MM.1S (cell line): ENCODE data around the gene TMEM259.
A peak's percentile ranks its signal among the peaks of the same experiment; 100 is the strongest.

Source experiments
- DNase-seq: peaks from one replicate; pipeline ENCODE4 v3.0.0-alpha.2; 2015
- H2AFZ ChIP-seq: fragments of 300-600 bp; sonication (generic); 2 replicates; pipeline ENCODE4 v1.6.0; 2016; ENCODE audit warnings: antibody characterized with exemption, low read length
- H3F3A ChIP-seq: fragments of 300-600 bp; sonication (generic); 2 replicates; pipeline ENCODE4 v1.6.1; 2016; ENCODE audit warnings: mild to moderate bottlenecking, antibody characterized with exemption, low read length, moderate library complexity, mixed read lengths; ENCODE audit not compliant: insufficient read depth
- H3K27ac ChIP-seq: fragments of 300-600 bp; sonication (generic); 2 replicates; pipeline ENCODE4 v1.5.1; 2016; ENCODE audit warnings: mild to moderate bottlenecking, low read length
- H3K27me3 ChIP-seq: fragments of 300-600 bp; sonication (generic); replicated peaks from 2 replicates; pipeline ENCODE4 v1.6.0; 2016; ENCODE audit warnings: low read length; ENCODE audit not compliant: insufficient read depth
- H3K36me3 ChIP-seq: fragments of 300-600 bp; sonication (generic); replicated peaks from 2 replicates; pipeline ENCODE4 v1.6.1; 2016; ENCODE audit warnings: mild to moderate bottlenecking, low read length, mixed read lengths; ENCODE audit not compliant: insufficient read depth
- H3K4me1 ChIP-seq: fragments of 300-600 bp; sonication (generic); 2 replicates; pipeline ENCODE4 v1.6.1; 2016; ENCODE audit warnings: low read length, mixed read lengths
- H3K4me2 ChIP-seq: fragments of 300-600 bp; sonication (generic); 2 replicates; pipeline ENCODE4 v1.6.0; 2016; ENCODE audit warnings: low read depth, low read length
- H3K4me3 ChIP-seq: fragments of 300-600 bp; sonication (generic); 2 replicates; pipeline ENCODE4 v1.5.1; 2016; ENCODE audit warnings: low read length, mixed read lengths
- H3K79me2 ChIP-seq: fragments of 300-600 bp; sonication (generic); 2 replicates; pipeline ENCODE4 v1.6.1; 2016; ENCODE audit warnings: mixed run types, low read length, mixed read lengths
- H3K9ac ChIP-seq: fragments of 300-600 bp; sonication (generic); 2 replicates; pipeline ENCODE4 v1.6.1; 2016; ENCODE audit warnings: low read length, mixed read lengths
- H3K9me2 ChIP-seq: fragments of 300-600 bp; sonication (generic); replicated peaks from 2 replicates; pipeline ENCODE4 v1.6.1; 2016; ENCODE audit warnings: mild to moderate bottlenecking, low read length, mixed read lengths; ENCODE audit not compliant: insufficient read depth
- H3K9me3 ChIP-seq: fragments of 300-600 bp; sonication (generic); replicated peaks from 2 replicates; pipeline ENCODE4 v1.6.1; 2016; ENCODE audit warnings: mild to moderate bottlenecking, low read length, mixed read lengths; ENCODE audit not compliant: insufficient read depth
- H4K20me1 ChIP-seq: fragments of 300-600 bp; sonication (generic); 2 replicates; pipeline ENCODE4 v1.6.1; 2016; ENCODE audit warnings: mild to moderate bottlenecking, low read length, moderate library complexity, mixed read lengths; ENCODE audit not compliant: insufficient read depth
- EZH2 ChIP-seq: fragments of 300-600 bp; sonication (generic); optimal IDR thresholded peaks from 2 replicates; pipeline ENCODE3; 2017; ENCODE audit warnings: low read depth, mild to moderate bottlenecking, antibody characterized with exemption, low read length, mixed read lengths
- EZH2phosphoT487 ChIP-seq: fragments of 300-600 bp; sonication (generic); IDR thresholded peaks from 2 replicates; pipeline ENCODE4 v1.6.1; 2018; ENCODE audit warnings: antibody characterized with exemption, low read length
- TF ChIP-seq, protein P1 (sequence below): fragments of 300-600 bp; sonication (generic); IDR thresholded peaks from 2 replicates; pipeline ENCODE4 v1.5.1; 2016; ENCODE audit warnings: antibody characterized with exemption, low read length, mixed read lengths

TMEM259 gene

DNA sequence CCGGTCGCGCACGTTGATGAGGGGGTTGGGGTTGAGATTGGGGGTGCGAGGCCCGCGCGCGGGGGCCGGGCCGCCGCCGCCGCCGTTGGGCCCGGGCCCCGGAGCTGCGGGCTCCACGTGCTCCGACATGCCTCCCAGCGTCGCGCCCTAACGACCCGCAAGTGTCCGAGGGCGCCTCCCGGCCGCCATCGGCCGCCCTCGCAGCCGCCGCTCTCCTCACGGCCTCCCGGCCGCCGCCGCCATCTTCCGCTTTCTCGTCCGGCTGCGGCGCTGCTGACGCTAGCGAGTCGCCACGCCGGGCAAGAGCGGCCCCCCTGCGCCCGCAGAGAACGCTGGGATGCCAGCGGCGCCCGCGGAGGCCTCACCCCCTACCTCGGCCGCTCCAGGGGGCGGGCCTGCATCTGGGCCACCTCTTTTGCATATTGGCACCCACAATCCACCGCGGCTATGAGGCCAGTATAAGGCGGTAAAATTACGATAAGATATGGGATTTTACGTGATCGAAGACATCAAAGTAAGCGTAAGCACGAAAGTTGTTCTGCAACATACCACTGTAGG lies at the start of gene TMEM259:
TSS of gene TMEM259 (minus strand) at position 256 of the 558 bp plus-strand sequence. CDS start at position 129, 127 bp downstream.
- Histone ChIP-seq H3K4me1 (peaks cover 39% of the 10 kb centered on the region), H3K27me3 (no peaks in the 10 kb centered on the region), H3K9me3 (no peaks in the 10 kb centered on the region), H3K9me2 (no peaks in the 10 kb centered on the region), H2AFZ (no peak within 1 kb of the TSS; the same call in 1 of the 2 replicates), H4K20me1 (peaks cover 25% of the 10 kb centered on the region), H3K4me3 (peak within 1 kb of the TSS; percentile 97), H3F3A (peaks cover 35% of the 10 kb centered on the region), H3K79me2 (peaks cover 48% of the 10 kb centered on the region), H3K36me3 (no peaks in the 10 kb centered on the region), H3K9ac (peak within 1 kb of the TSS; percentile 92), H3K27ac (peak within 1 kb of the TSS; percentile 63), H3K4me2 (peak within 1 kb of the TSS; percentile 73)
- no peak for TF ChIP-seq EZH2
- no peak for TF ChIP-seq EZH2phosphoT487
- TF ChIP-seq, protein P1, sequence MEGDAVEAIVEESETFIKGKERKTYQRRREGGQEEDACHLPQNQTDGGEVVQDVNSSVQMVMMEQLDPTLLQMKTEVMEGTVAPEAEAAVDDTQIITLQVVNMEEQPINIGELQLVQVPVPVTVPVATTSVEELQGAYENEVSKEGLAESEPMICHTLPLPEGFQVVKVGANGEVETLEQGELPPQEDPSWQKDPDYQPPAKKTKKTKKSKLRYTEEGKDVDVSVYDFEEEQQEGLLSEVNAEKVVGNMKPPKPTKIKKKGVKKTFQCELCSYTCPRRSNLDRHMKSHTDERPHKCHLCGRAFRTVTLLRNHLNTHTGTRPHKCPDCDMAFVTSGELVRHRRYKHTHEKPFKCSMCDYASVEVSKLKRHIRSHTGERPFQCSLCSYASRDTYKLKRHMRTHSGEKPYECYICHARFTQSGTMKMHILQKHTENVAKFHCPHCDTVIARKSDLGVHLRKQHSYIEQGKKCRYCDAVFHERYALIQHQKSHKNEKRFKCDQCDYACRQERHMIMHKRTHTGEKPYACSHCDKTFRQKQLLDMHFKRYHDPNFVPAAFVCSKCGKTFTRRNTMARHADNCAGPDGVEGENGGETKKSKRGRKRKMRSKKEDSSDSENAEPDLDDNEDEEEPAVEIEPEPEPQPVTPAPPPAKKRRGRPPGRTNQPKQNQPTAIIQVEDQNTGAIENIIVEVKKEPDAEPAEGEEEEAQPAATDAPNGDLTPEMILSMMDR: no peak
- DNase-seq: peak; percentile 98

- Histone ChIP-seq H3K79me2 (peaks cover 84% of the 10 kb centered on the region), H3K4me2 (no peak overlapping the region), H3K4me3 (no peak overlapping the region)
These were observed 49.6 kb upstream of the TMEM259 start for GRCh38 chr19:1070576-1070930.

GRCh38 chr19:1069009-1069779 lies 48.3 kb upstream of the TMEM259 start:
- no peaks in the 10 kb centered on the region for H3K9me3 ChIP-seq
- no peaks in the 10 kb centered on the region for H3K27me3 ChIP-seq
- H3K4me1 ChIP-seq: peaks cover 22% of the 10 kb centered on the region
- H3K79me2 ChIP-seq: peaks cover 74% of the 10 kb centered on the region
- peaks cover 62% of the 10 kb centered on the region for H3F3A ChIP-seq
- peak overlapping the region; percentile 99 for H3K4me2 ChIP-seq
- peak overlapping the region; percentile 80 for H3K27ac ChIP-seq
- H3K9ac ChIP-seq: peak overlapping the region; percentile 83
- TF ChIP-seq EZH2: no peak
- TF ChIP-seq, protein P1: peak; percentile 15; the same call in 1 of the 2 replicates
- 0 out of 2 replicates have a peak, but pooled peaks cover 5% of the 10 kb centered on the region for H4K20me1 ChIP-seq
- no peaks in the 10 kb centered on the region for H3K9me2 ChIP-seq
- H2AFZ ChIP-seq: no peak overlapping the region
- peak overlapping the region; percentile 98 for H3K4me3 ChIP-seq
- peak; percentile 94 for DNase-seq
- H3K36me3 ChIP-seq: peaks cover 6% of the 10 kb centered on the region; the same call in 1 of the 2 replicates

More at GRCh38 chr19:1070576-1070930, 49.6 kb upstream of the TMEM259 start:
- no peak for DNase-seq
- Histone ChIP-seq H3K9ac (no peak overlapping the region), H4K20me1 (0 out of 2 replicates have a peak, but pooled peaks cover 5% of the 10 kb centered on the region), H3K9me2 (no peaks in the 10 kb centered on the region), H3K27ac (no peak overlapping the region), H3F3A (peaks cover 58% of the 10 kb centered on the region), H3K4me1 (peaks cover 12% of the 10 kb centered on the region), H3K9me3 (no peaks in the 10 kb centered on the region), H3K27me3 (no peaks in the 10 kb centered on the region), H2AFZ (no peak overlapping the region), H3K36me3 (peaks cover 6% of the 10 kb centered on the region; the same call in 1 of the 2 replicates)
- TF ChIP-seq EZH2phosphoT487 (no peak), EZH2 (no peak)
